ENCODE data around the gene E2F1. TPM values are rescaled to one million over a fixed set of nuclear protein-coding genes. Genes with fewer than 3 reads are reported as not detected.

Gene E2F1
- total and polyA plus RNA-seq, 2 donors (not counting 1 experiment from before 2014, with no cell fraction given), result 2.4 to 2.7 TPM

- peaks cover 18% of the 10 kb centered on the region for H3K4me1 Mint-ChIP-seq
- H3K9me3 ChIP-seq (ENCODE audit: control extremely low read depth in 1 of 3, control insufficient read depth in 2 of 3, insufficient read depth in 1 of 3, low read length in 2 of 3), result peaks cover 0 to 4% (median 0%) of the 10 kb centered on the region in 3 donors
- peaks cover 7 to 8% of the 10 kb centered on the region in 2 donors for H3K4me1 ChIP-seq (ENCODE audit: control insufficient read depth in 2 of 2, insufficient read depth in 2 of 2, low read length in 2 of 2)
- CTCF ChIA-PET, result interaction anchor here (1.2 kb wide), 1 partner anchor 42 kb away, joined by 4 read pairs; no protein-coding TSS in a partner anchor
- no peak overlapping the region for H3K4me3 Mint-ChIP-seq
- H3K9me3 Mint-ChIP-seq (ENCODE audit: insufficient read depth), result no peaks in the 10 kb centered on the region
- H2AFZ ChIP-seq (ENCODE audit: insufficient read depth, low read depth, low read length, poor library complexity, severe bottlenecking), result no peak overlapping the region
- H3K36me3 ChIP-seq (replicated peaks in 1 of 2; ENCODE audit: control extremely low read depth in 1 of 2, control insufficient read depth in 1 of 2, extremely low read depth in 1 of 2, insufficient read depth in 2 of 2, low read length in 1 of 2), result peaks cover 1 to 43% of the 10 kb centered on the region in 2 experiments
- WGBS (ENCODE audit: insufficient coverage), result 97% methylated on average over 2 of the region's 4 CpGs
- POLR2A ChIA-PET, result no interaction called here
- no peak for TF ChIP-seq EZH2 (IDR thresholded peaks at IDR 0.05; ENCODE audit: borderline replicate concordance, insufficient read depth, low read depth, low read length, poor library complexity, severe bottlenecking)
- TF ChIP-seq, protein P1, sequence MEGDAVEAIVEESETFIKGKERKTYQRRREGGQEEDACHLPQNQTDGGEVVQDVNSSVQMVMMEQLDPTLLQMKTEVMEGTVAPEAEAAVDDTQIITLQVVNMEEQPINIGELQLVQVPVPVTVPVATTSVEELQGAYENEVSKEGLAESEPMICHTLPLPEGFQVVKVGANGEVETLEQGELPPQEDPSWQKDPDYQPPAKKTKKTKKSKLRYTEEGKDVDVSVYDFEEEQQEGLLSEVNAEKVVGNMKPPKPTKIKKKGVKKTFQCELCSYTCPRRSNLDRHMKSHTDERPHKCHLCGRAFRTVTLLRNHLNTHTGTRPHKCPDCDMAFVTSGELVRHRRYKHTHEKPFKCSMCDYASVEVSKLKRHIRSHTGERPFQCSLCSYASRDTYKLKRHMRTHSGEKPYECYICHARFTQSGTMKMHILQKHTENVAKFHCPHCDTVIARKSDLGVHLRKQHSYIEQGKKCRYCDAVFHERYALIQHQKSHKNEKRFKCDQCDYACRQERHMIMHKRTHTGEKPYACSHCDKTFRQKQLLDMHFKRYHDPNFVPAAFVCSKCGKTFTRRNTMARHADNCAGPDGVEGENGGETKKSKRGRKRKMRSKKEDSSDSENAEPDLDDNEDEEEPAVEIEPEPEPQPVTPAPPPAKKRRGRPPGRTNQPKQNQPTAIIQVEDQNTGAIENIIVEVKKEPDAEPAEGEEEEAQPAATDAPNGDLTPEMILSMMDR (IDR thresholded peaks at IDR 0.05), result no peak
- no peaks in the 10 kb centered on the region for H4K20me1 ChIP-seq (ENCODE audit: control insufficient read depth, insufficient read depth, low read length, poor library complexity, severe bottlenecking)
- no peak overlapping the region for H3K4me3 ChIP-seq (ENCODE audit: control extremely low read depth in 1 of 5, extremely low read depth in 1 of 5, insufficient read depth in 1 of 5, low read depth in 2 of 5, low read length in 4 of 5)
- H3K27ac Mint-ChIP-seq, result no peak overlapping the region
- H3K27me3 Mint-ChIP-seq, result no peaks in the 10 kb centered on the region
- H3K9ac ChIP-seq (ENCODE audit: low read length), result no peak overlapping the region
- H3K27me3 ChIP-seq (replicated peaks in 1 of 4; ENCODE audit: control extremely low read depth in 1 of 4, control insufficient read depth in 3 of 4, insufficient read depth in 4 of 4, low read length in 3 of 4), result no peaks in the 10 kb centered on the region
- ATAC-seq (ENCODE audit: low read depth) (no peak), DNase-seq (no peak)
- H3K79me2 ChIP-seq (ENCODE audit: control insufficient read depth, insufficient read depth, low read length), result peaks cover 3% of the 10 kb centered on the region
- intact Hi-C loops (cut with micrococcal nuclease), result no loop called here
- H3K27ac ChIP-seq (ENCODE audit: low read length in 2 of 2), result no peak overlapping the region
- H3K4me2 ChIP-seq (replicated peaks; ENCODE audit: low read depth, low read length, poor library complexity, severe bottlenecking), result no peak overlapping the region
These were observed 60.0 kb downstream of the E2F1 start for GRCh38 chr20:33626190-33626589.

Other genes with a start within 250 kb of the E2F1 start
- 9.9 and 11.5 TPM in 2 replicates for gene SNTA1, start 242.6 kb downstream of the E2F1 start, total RNA-seq
- gene SNTA1, start 242.6 kb downstream of the E2F1 start, polyA plus RNA-seq, result 3.9 and 7.0 TPM in 2 replicates
- gene CBFA2T2, start 196.3 kb downstream of the E2F1 start, total RNA-seq, result 30.0 and 33.6 TPM in 2 replicates
- 26.9 and 32.3 TPM in 2 replicates for gene CBFA2T2, start 196.3 kb downstream of the E2F1 start, polyA plus RNA-seq
- 0.27 and 0.44 TPM in 2 replicates for gene C20orf144, start 24.1 kb downstream of the E2F1 start, total RNA-seq
- gene C20orf144, start 24.1 kb downstream of the E2F1 start, polyA plus RNA-seq, result 0.14 and 0.27 TPM in 2 replicates
- 6.3 and 9.0 TPM in 2 replicates for gene ACTL10, start 19.4 kb downstream of the E2F1 start, total RNA-seq
- gene ACTL10, start 19.4 kb downstream of the E2F1 start, polyA plus RNA-seq, result 0.74 and 1.2 TPM in 2 replicates
- gene NECAB3, start 12.0 kb downstream of the E2F1 start, total RNA-seq, result 11.8 and 19.3 TPM in 2 replicates
- 6.2 and 8.5 TPM in 2 replicates for gene NECAB3, start 12.0 kb downstream of the E2F1 start, polyA plus RNA-seq
- gene PXMP4, start 33.9 kb upstream of the E2F1 start, total RNA-seq, result 6.6 and 6.8 TPM in 2 replicates
- gene PXMP4, start 33.9 kb upstream of the E2F1 start, polyA plus RNA-seq, result 2.1 and 5.0 TPM in 2 replicates
- gene ZNF341, start 45.6 kb upstream of the E2F1 start, total RNA-seq, result 9.1 and 9.9 TPM in 2 replicates
- gene ZNF341, start 45.6 kb upstream of the E2F1 start, polyA plus RNA-seq, result 10.0 and 10.9 TPM in 2 replicates
- gene CHMP4B, start 125.0 kb upstream of the E2F1 start, total RNA-seq, result 81.6 and 83.9 TPM in 2 replicates
- gene CHMP4B, start 125.0 kb upstream of the E2F1 start, polyA plus RNA-seq, result 62.3 and 93.4 TPM in 2 replicates

Measured in B cell (primary cell).